IPS-NIHi7 (cell line): ENCODE results near the gene CFL1.
"Not testable (repeated sequence)": the region's sequence is repeated elsewhere in the genome, so short reads cannot be mapped to it uniquely, and the experiment has no call there.

ENCODE experiments used
- DNase-seq: peaks from one replicate; pipeline ENCODE4 v3.0.0; 2012; ENCODE audit warnings: mixed read lengths; ENCODE audit errors: extremely low spot score

The CFL1 gene

GRCh38 chr11:65857853-65858680, at the start of gene CFL1:
CFL1 (minus strand) TSS chr11:65858180; CDS start chr11:65858099, 81 bp downstream.
- peak; percentile 85 for DNase-seq

- no peak for DNase-seq
These were observed 48.6 kb upstream of the CFL1 start for GRCh38 chr11:65906602-65907001.

GRCh38 chr11:65903715-65904114, 45.7 kb upstream of the CFL1 start:
- no peak for DNase-seq

GRCh38 chr11:65903068-65903481, 45.1 kb upstream of the CFL1 start:
- DNase-seq, result peak; percentile 58

- no peak for DNase-seq
These were observed 42.9 kb upstream of the CFL1 start for GRCh38 chr11:65900899-65901180.

GRCh38 chr11:65900125-65900898, 42.3 kb upstream of the CFL1 start, which contains the start of gene FOSL1:
FOSL1 (minus strand) TSS chr11:65900388; CDS start chr11:65900339, 49 bp downstream.
- peak; percentile 92 for DNase-seq

GRCh38 chr11:65899356-65900124, 41.6 kb upstream of the CFL1 start:
- peak; percentile 53 for DNase-seq

- DNase-seq, result no peak
These were observed 40.8 kb upstream of the CFL1 start for GRCh38 chr11:65898656-65899355.

- DNase-seq, result no peak
These were observed 39.1 kb upstream of the CFL1 start for GRCh38 chr11:65897020-65897471.

- no peak for DNase-seq
These were observed 38.3 kb upstream of the CFL1 start for GRCh38 chr11:65896034-65896999.

- DNase-seq, result no peak
These were observed 37.6 kb upstream of the CFL1 start for GRCh38 chr11:65895482-65895981.

GRCh38 chr11:65894034-65894591, 36.1 kb upstream of the CFL1 start:
- no peak for DNase-seq

- DNase-seq, result no peak
These were observed 34.8 kb upstream of the CFL1 start for GRCh38 chr11:65892661-65893317.

GRCh38 chr11:65892137-65892540, 34.2 kb upstream of the CFL1 start:
- DNase-seq, result not testable (repeated sequence)

- peak; percentile 69 for DNase-seq
These were observed 33.5 kb upstream of the CFL1 start for GRCh38 chr11:65891219-65892136.

GRCh38 chr11:65890324-65891218, 32.6 kb upstream of the CFL1 start, which contains the start of gene CCDC85B:
CCDC85B (plus strand) TSS chr11:65890673; CDS start chr11:65890784, 111 bp downstream.
- peak; percentile 89 for DNase-seq
